ENCODE results near the gene SMIM43. TPM values are rescaled to one million over a fixed set of nuclear protein-coding genes. Genes with fewer than 3 reads are reported as not detected.

The SMIM43 gene
- total RNA-seq, 1 experiment from 2014 or later = not detected

- Histone ChIP-seq H3K4me3 (ENCODE audit: low read length) (no peak overlapping the region), H3K36me3 (ENCODE audit: low read depth, low read length) (no peaks in the 10 kb centered on the region), H3F3A (ENCODE audit: low read length, unreplicated experiment) (peaks cover 7% of the 10 kb centered on the region), H3K4me2 (ENCODE audit: low read length) (peak overlapping the region; percentile 45), H4K20me1 (ENCODE audit: low read length) (no peaks in the 10 kb centered on the region), H3K27ac (ENCODE audit: low read length) (peak overlapping the region; percentile 97), H3K27me3 (ENCODE audit: low read length) (no peaks in the 10 kb centered on the region), H3K79me2 (ENCODE audit: low read length) (no peaks in the 10 kb centered on the region), H3K9ac (ENCODE audit: low read length) (no peak overlapping the region), H3K9me3 (ENCODE audit: low read length) (no peaks in the 10 kb centered on the region), H3K9me2 (replicated peaks; ENCODE audit: low read length) (no peaks in the 10 kb centered on the region), H3K4me1 (ENCODE audit: insufficient read depth, low read length) (peaks cover 27% of the 10 kb centered on the region), H2AFZ (ENCODE audit: low read length) (no peak overlapping the region)
- ATAC-seq = peak; percentile 59
- ChIA-PET POLR2A (ENCODE audit: unreplicated experiment) (interaction anchor here (0.6 kb wide), 1 partner anchor 154 kb away, joined by 3 read pairs; no protein-coding TSS in a partner anchor), CTCF (interaction anchor here (0.5 kb wide), 1 partner anchor 32 kb away, joined by 4 read pairs; the partner anchor contains the start of gene ANXA5)
- DNase-seq = peak; percentile 89
- TF ChIP-seq CTCF (conservative IDR thresholded peaks at IDR 0.05; ENCODE audit: low read depth, low read length) = no peak
- TF ChIP-seq EZH2phosphoT487 (IDR thresholded peaks at IDR 0.05; ENCODE audit: borderline replicate concordance, low read length) = no peak
- TF ChIP-seq EZH2 (IDR thresholded peaks at IDR 0.05; ENCODE audit: low read length, unreplicated experiment) = no peak
- BruUV-seq (replicated peaks) = no TSS peak
- intact Hi-C loops (cut with micrococcal nuclease) = loop anchor here (2.0 kb wide), 2 partner anchors 59 to 73 kb away; partner anchors contain the start of gene EXOSC9
Observed at GRCh38 chr4:121728066-121728465, 36.9 kb downstream of the SMIM43 start.

- no peak for TF ChIP-seq EZH2phosphoT487 (IDR thresholded peaks at IDR 0.05; ENCODE audit: borderline replicate concordance, low read length)
- TF ChIP-seq CTCF (conservative IDR thresholded peaks at IDR 0.05; ENCODE audit: low read depth, low read length) = peak; percentile 74
- H3K27me3 ChIP-seq (ENCODE audit: low read length) = no peaks in the 10 kb centered on the region
- ChIA-PET POLR2A (ENCODE audit: unreplicated experiment) (no interaction called here), CTCF (no interaction called here)
- DNase-seq (peak; percentile 79), ATAC-seq (peak; percentile 18; the same call in 1 of the 2 replicates)
- H2AFZ ChIP-seq (ENCODE audit: low read length) = 0 out of 2 replicates have a peak overlapping the region, but pooled peaks have one; percentile 42
- H3F3A ChIP-seq (ENCODE audit: low read length, unreplicated experiment) = peaks cover 7% of the 10 kb centered on the region
- 0 out of 2 replicates have a peak overlapping the region, but pooled peaks have one; percentile 97 for H3K27ac ChIP-seq (ENCODE audit: low read length)
- no peak overlapping the region for H3K4me3 ChIP-seq (ENCODE audit: low read length)
- H3K4me1 ChIP-seq (ENCODE audit: insufficient read depth, low read length) = peaks cover 27% of the 10 kb centered on the region
- no peaks in the 10 kb centered on the region for H3K36me3 ChIP-seq (ENCODE audit: low read depth, low read length)
- BruUV-seq (replicated peaks) = no TSS peak
- no peaks in the 10 kb centered on the region for H4K20me1 ChIP-seq (ENCODE audit: low read length)
- H3K9ac ChIP-seq (ENCODE audit: low read length) = no peak overlapping the region
- H3K4me2 ChIP-seq (ENCODE audit: low read length) = no peak overlapping the region
- intact Hi-C loops (cut with micrococcal nuclease) = loop anchor here (1.0 kb wide), 2 partner anchors 15 to 29 kb away; no protein-coding TSS in a partner anchor
- no peaks in the 10 kb centered on the region for H3K9me2 ChIP-seq (replicated peaks; ENCODE audit: low read length)
- H3K79me2 ChIP-seq (ENCODE audit: low read length) = no peaks in the 10 kb centered on the region
- H3K9me3 ChIP-seq (ENCODE audit: low read length) = no peaks in the 10 kb centered on the region
Observed at GRCh38 chr4:121726642-121727268, 38.2 kb downstream of the SMIM43 start.

DNA sequence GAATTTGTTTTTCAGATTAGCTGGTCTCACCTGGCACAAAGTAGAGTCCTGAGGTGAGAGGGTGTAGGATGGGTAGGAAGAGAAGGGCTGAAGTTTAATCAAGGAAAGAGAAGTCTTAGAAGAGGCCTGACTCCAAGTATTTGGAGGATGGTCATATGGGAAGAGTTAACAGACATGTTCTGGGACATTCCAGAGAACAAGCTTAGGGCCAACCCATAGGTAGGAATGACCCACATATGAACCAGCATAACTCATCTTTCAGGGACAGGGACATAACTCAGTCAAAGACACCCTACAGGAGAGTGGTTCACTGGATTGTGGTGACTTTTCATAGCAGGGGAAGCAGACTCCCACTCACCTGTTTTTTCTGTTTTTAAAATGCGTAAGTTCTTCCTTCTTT, 40.3 kb downstream of the SMIM43 start:
- Histone ChIP-seq H4K20me1 (ENCODE audit: low read length) (no peaks in the 10 kb centered on the region), H3K9me2 (replicated peaks; ENCODE audit: low read length) (no peaks in the 10 kb centered on the region), H3K36me3 (ENCODE audit: low read depth, low read length) (no peaks in the 10 kb centered on the region), H3K9ac (ENCODE audit: low read length) (no peak overlapping the region), H3K79me2 (ENCODE audit: low read length) (no peaks in the 10 kb centered on the region), H3K4me1 (ENCODE audit: insufficient read depth, low read length) (peaks cover 40% of the 10 kb centered on the region), H3F3A (ENCODE audit: low read length, unreplicated experiment) (peaks cover 7% of the 10 kb centered on the region), H3K4me3 (ENCODE audit: low read length) (no peak overlapping the region), H3K4me2 (ENCODE audit: low read length) (no peak overlapping the region), H2AFZ (ENCODE audit: low read length) (no peak overlapping the region), H3K27ac (ENCODE audit: low read length) (no peak overlapping the region), H3K27me3 (ENCODE audit: low read length) (no peaks in the 10 kb centered on the region), H3K9me3 (ENCODE audit: low read length) (no peaks in the 10 kb centered on the region)
- CTCF ChIA-PET = no interaction called here
- POLR2A ChIA-PET (ENCODE audit: unreplicated experiment) = no interaction called here
- DNase-seq (no peak), ATAC-seq (no peak)
- intact Hi-C loops (cut with micrococcal nuclease) = no loop called here
- TF ChIP-seq CTCF (conservative IDR thresholded peaks at IDR 0.05; ENCODE audit: low read depth, low read length) (no peak), EZH2phosphoT487 (IDR thresholded peaks at IDR 0.05; ENCODE audit: borderline replicate concordance, low read length) (no peak), EZH2 (IDR thresholded peaks at IDR 0.05; ENCODE audit: low read length, unreplicated experiment) (no peak)
- no TSS peak for BruUV-seq (replicated peaks)

Measured in PC-3 (cell line).